ENCODE results near the gene ZBTB17.

GRCh38 chr1:15953294-15953771 lies 22.6 kb downstream of the ZBTB17 start:
- no peak for TF ChIP-seq POLR2AphosphoS5 (IDR thresholded peaks at IDR 0.05)
- no peak for TF ChIP-seq POLR2A (IDR thresholded peaks at IDR 0.05)
- no peak for TF ChIP-seq CTCF (IDR thresholded peaks at IDR 0.05)
